Measurements from ENCODE around the gene DGCR8.

DNA sequence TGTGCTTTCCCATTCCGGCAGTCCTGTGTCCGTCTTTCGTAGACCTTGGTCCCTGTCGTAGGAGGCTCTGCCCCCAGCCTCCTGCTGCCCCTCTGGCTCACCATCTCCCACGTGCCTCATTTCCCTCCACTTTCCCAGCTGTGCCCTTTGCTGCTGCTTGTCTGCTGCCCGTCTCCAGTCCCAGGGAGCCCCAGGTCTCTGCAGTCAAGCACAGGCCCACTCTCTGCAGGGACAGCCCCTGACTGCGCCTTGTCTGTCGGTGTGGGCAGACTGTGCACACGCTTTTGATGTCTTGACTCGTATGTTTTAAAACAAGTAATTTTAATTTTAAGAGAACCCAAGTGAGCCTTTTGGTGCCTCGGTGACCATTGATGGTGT is 12.4 kb downstream of the DGCR8 start:
- TF ChIP-seq, protein P1, sequence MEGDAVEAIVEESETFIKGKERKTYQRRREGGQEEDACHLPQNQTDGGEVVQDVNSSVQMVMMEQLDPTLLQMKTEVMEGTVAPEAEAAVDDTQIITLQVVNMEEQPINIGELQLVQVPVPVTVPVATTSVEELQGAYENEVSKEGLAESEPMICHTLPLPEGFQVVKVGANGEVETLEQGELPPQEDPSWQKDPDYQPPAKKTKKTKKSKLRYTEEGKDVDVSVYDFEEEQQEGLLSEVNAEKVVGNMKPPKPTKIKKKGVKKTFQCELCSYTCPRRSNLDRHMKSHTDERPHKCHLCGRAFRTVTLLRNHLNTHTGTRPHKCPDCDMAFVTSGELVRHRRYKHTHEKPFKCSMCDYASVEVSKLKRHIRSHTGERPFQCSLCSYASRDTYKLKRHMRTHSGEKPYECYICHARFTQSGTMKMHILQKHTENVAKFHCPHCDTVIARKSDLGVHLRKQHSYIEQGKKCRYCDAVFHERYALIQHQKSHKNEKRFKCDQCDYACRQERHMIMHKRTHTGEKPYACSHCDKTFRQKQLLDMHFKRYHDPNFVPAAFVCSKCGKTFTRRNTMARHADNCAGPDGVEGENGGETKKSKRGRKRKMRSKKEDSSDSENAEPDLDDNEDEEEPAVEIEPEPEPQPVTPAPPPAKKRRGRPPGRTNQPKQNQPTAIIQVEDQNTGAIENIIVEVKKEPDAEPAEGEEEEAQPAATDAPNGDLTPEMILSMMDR (IDR thresholded peaks at IDR 0.05) = no peak
- TF ChIP-seq ELK1 (IDR thresholded peaks at IDR 0.05; ENCODE audit: low read depth, low read length) (no peak), SMC3 (IDR thresholded peaks at IDR 0.05) (no peak), POLR2A (IDR thresholded peaks at IDR 0.05; ENCODE audit: low read length) (no peak), JUN (IDR thresholded peaks at IDR 0.05) (no peak), MAX (IDR thresholded peaks at IDR 0.05) (no peak), CBX2 (IDR thresholded peaks at IDR 0.05; ENCODE audit: borderline replicate concordance, low read depth) (no peak), NFE2L2 (conservative IDR thresholded peaks at IDR 0.05; ENCODE audit: low read length) (no peak), CHD4 (IDR thresholded peaks at IDR 0.05; ENCODE audit: borderline replicate concordance) (no peak)

Measured in A549 (cell line).